GM20431 (cell line): ENCODE data around the gene MAMDC2.

Experiments used
- in situ Hi-C: fragments of 300-500 bp; cut with MseI, MboI; formaldehyde crosslinking; loops from one replicate; pipeline ENCODE4 v1.15.0; 2020; ENCODE audit warnings: low sequenced_read_pairs; ENCODE audit not compliant: unreplicated experiment

MAMDC2 gene

DNA sequence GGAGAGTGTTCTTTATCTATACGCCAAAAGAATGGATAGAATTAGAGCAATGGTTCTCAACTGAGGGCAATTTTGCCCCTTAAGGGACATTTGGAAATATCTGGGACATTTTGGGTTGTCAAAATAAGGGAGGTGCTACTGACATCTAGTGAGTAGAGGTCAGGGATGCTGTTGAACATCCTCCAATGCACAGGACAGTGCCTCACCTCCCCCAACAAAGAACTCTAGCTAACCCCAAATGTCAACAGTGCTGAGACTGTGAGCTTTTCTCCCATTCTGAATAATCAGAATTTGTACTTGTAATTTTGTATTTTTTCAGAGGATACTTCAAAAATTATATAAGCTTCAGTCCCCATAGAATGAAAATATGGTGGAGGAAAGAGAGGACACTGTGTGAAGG lies 206.6 kb downstream of the MAMDC2 start:
- in situ Hi-C loops = no loop called here

DNA sequence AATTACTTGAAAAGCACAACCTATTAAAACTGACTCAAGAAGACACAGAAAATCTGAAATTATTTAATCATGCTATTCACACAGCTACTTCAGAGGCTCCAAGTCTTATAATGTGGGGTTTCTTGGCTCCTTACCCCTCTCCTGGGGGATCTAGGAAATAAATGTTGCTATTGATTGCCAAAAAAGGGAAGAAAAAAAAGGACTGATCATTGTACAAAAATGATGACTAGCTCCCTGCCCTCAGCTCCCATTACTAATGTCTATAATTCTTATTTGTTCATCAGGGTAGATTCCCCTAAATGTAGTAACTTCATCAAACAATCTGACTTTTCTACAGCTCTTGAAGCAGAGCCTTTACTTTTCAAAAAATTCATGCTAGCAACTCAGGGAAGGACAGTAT lies 211.8 kb downstream of the MAMDC2 start:
- in situ Hi-C loops = no loop called here

DNA sequence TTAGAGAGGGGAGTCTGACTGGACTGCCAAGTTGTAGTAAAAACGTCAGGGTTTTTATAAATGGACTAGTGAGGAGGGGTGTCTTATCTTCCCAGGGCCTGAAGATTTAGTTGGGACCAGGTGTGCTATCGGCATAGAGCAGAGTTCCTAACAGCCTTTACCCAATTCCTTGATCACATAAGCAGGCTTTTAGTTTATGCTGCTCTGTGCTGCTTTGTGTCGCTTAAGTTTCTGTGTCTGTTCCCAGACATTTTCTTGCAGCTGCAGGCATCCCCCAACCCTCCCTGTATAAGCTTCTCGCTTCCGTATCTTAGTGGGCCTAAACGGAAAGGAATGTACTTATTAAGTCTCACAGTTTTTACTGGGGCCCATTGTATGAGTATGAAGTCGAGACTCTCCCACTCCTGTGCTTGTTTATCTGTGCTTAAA lies 212.5 kb downstream of the MAMDC2 start:
- in situ Hi-C loops = no loop called here

DNA sequence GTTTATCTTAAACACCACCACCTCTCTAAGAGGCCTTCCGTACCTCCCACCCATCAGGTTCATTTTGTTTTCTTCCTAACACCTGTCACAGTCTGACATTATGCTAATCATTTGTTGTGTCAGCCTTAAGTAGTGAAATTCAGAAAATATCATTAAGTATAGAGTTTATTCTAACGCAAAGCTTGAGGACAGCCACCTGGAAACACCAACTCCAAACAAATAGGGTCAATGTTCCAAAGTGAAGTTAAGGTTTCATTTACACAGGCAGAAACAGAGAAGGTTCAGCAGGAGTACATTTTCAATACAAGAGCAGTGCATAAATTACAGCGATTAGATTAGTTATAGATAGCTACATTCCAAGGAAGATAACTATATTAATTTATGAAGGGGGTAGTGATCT lies 213.9 kb downstream of the MAMDC2 start:
- in situ Hi-C loops = no loop called here

DNA sequence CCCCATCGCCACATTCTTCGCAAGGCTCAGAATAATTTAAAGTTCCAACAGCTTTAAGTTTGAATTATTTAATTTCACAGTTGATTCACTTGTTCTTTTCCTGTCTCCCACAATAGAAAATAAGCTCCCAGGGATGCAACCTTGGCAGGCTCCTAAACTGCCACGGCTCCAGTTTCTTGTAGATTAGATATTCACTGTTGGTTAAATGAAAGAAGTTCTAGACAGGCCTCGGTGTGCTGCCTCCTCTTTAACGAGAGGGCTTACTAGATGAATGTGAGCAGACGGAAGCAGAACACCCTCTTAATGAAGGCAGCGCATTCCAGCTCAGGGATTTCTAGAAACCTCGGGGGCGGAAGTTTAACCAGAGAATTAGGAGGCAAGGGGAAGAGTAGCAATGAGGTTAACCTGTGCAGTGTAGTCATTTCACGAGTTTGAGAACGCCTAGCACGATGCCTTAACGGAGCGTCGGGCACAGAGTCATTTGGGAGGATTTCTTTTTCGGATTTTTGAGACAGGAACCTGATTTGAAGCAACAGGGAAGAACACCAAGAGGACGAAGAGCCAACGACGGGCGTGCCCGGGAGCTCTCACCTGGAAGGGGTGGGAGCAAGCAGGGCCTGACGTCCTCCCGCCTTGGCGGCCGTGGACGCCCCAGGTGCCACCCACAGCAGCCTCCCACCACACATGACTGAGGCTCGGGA lies 214.5 kb downstream of the MAMDC2 start:
- in situ Hi-C loops = no loop called here

DNA sequence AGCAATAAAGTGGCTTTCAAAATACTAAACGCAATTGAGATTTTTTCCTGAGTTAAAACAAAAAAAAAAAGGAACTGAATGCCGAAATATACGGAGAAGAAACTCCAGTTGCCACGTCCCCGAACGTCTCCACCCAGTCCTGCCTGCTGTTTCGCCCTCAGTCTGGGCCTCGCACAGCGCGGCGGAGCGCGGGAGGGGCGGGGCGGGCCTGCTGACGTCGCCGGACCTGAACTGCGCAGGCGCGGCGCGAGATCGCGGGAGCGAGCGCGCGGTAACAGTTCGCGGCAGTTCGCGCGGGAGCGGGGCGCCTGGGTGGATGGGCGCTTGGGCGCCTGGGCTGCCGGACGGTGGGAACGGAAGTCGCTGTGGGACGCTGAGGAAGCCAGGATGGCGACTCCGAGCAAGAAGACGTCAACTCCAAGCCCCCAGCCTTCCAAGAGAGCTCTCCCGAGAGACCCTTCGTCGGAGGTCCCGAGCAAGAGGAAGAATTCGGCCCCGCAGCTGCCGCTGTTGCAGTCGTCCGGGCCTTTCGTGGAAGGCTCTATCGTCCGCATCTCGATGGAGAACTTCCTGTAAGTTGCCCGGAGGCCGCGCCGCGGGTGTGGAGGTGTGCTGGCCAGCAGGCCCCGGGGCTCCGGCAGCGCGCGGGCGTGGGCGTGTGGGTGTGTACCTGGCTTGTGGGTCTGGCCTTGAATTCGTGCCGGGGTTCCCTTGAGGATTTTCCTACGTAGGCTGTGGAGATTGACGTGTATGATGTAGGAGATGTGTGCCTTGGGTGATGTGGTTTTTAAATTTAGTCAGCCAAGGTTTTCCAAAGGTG lies 215.3 kb downstream of the MAMDC2 start, which contains the start of gene SMC5:
Gene SMC5 (plus strand): TSS at position 287 of the 820 bp plus-strand sequence. CDS start 101 bp downstream, at position 388.
- in situ Hi-C loops = no loop called here

DNA sequence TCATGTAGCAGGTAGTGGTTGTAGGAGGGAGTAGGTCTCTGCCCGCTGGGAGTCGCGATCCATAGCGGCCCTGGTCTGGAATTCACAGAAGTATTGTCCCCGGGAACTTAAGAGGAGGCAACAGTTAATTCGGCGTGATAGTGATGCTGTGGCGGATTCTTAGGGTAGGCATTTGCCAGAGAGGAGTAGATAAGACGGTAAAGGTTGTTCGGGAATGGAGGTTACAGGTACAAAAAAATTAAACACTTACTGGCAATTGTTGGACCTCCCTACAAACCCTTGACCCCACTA lies 215.8 kb downstream of the MAMDC2 start:
- in situ Hi-C loops = no loop called here

DNA sequence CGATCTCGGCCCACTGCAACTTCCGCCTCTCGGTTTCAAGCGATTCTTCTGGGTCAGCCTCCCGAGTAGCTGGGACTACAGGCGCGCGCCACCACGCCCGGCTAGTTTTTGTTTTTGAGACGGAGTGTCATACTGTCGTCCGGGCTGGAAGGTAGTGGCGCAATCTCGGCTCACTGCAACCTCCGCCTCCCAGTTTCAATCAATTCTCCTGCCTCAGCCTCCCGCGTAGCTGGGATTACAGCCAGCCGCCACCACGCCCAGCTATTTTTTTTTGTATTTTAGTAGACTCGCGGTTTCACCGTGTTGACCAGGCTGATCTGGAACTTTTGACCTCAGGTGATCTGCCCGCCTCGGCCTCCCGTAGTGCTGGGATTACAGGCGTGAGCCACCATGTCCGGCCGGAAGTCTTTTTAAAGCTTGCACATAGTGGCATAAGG lies 216.4 kb downstream of the MAMDC2 start:
- in situ Hi-C loops = no loop called here

DNA sequence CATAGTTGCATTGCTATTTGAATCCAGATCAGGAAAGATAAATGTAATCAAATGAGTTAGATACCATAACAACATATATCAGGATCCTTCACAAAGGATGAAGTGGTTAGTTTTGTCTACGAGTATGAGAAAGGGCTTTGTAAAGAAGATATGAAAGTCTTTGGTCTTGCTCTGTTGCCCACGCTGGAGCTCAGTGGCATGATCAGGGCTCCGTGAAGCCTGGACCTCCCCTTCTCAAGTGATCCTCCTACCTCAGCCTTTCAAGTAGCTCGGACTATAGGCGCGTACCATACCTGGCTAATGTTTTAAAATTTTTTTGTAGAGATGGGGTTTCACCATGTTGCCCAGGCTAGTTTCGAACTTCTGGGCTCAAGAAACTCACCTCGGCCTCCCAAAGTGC lies 217.0 kb downstream of the MAMDC2 start:
- in situ Hi-C loops = no loop called here

DNA sequence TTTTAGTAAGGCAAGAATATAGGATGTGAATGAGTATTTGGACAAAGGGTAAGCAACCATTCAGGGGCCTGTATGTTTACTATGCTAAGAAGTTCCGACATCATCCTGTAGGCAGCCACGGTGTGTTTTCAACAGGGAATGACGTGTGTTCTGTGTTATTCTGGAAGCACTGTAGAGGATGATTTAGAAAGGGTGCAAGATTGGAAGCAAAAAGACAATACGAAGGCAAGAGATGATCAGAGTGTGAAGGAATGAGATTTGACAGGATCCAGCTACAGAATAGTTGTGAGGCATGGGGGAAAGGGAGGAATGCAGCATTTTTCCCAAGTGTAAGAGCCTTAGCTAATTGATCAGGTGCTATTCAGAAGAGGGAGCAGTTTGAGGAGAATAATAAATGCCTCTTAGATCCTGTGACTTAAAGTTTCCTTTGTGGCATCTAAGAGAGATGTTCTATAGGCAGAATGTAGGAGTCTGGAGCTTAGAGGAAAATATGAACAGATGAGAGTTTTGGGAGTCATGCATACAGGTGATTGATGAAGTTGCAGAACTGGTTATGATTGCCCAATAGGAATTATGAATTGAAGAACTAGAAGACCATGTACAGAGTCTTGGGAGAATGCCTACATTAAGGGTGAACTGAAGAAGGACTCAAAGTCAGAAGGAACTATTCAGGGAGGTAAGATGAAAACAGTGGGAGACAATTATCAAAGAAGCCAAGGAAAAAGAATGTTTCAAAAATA lies 217.7 kb downstream of the MAMDC2 start:
- in situ Hi-C loops = no loop called here

DNA sequence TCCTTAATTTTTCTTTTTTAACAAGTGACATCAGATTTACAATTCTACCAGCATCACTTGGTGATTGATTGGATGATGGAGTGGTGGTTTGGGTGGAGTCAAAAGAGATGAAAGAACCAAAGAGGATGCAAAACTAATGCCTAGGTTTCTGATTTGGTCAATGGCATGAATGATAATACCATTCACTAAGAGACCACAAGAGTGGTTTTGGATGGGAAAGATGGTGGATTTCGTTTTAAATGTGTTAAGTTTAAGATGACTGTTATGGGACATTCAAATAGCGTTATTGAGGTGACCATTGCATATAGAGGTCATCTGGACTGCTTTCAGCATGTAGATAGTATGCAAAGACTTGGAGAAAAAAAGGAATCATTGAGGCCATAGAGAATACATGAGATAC lies 218.7 kb downstream of the MAMDC2 start:
- in situ Hi-C loops = no loop called here

DNA sequence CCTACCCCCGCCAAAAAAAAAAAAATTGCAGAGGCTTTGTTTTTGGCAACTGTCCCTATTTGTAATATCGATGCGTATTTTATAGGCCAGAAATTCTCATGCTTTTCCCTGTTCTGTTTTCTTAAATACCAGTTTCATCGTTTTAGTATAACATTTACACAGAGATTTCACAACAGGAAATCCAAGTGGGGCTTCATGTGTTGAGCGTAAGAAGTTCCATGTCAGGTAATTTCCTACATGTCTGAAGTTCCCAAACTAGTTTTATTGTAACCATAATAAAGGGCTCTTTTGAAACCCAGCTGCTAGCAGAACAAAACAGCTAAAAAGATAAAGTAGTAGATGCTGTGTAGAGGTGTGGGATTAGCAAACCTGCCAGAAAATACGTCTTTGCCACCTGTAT lies 219.3 kb downstream of the MAMDC2 start:
- in situ Hi-C loops = no loop called here

DNA sequence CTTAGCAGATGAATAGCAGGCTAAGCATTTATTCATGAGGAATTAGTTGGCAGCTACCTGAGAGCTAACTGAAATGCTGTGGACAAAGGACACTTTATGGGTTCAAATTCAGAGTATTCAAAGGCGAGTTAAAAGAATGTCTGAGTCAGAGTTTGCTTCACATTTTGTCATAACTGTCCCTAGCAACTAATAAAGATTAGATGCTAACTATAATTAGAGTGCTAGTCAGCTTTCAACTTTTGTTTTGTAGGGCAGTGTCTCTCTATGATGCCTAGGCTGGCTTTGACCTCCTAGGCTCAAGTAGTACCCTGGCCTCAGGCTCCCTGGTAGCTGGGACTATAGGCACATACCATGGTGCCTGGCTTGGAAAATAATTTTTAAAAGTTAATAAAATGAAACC lies 219.8 kb downstream of the MAMDC2 start:
- in situ Hi-C loops = no loop called here
